ENCODE measurements around the gene THAP7. TPM values are rescaled to one million over a fixed set of nuclear protein-coding genes. Genes with fewer than 3 reads are reported as not detected.

Gene THAP7
- total and polyA plus RNA-seq, 9 of the 15 experiments (the other 6 are each of a cell fraction or from before 2014, with no cell fraction given) = 7.9 to 263 (median 84.1) TPM

DNA sequence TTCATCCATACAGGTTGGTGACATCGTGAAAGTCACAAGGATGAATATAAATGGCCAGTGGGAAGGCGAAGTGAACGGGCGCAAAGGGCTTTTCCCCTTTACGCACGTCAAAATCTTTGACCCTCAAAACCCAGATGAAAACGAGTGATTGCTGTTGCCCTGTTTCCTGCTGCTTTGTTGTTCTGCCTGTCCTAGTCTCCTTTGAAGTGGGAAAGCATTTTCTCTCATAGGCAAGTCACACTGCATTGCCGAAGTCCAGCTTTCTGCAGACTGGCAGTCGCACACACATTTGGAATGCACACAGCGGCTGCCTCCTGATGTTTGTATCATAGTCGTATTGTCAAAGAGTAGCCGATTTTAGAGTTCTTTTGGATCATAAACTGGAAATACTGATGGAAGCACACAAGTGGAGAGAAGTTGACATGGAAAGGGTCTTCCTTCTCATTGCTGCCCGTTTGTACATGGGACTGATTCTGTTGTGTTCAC, 52.2 kb downstream of the THAP7 start:
- no peaks in the 10 kb centered on the region for H3K9me3 ChIP-seq (replicated peaks; ENCODE audit: control insufficient read depth, insufficient read depth, low read depth, low read length)
- no peak overlapping the region for H3K4me2 ChIP-seq (ENCODE audit: insufficient read depth, low read length)
- peaks cover 94% of the 10 kb centered on the region for H3K36me3 ChIP-seq (ENCODE audit: control insufficient read depth, insufficient read depth, low read length)
- peaks cover 24% of the 10 kb centered on the region for H3K9me1 ChIP-seq (ENCODE audit: control insufficient read depth, insufficient read depth, low read length)
- H3K4me3 ChIP-seq = no peak overlapping the region
- H2AFZ ChIP-seq (ENCODE audit: low read depth, low read length) = no peak overlapping the region
- no peak for DNase-seq (ENCODE audit: extremely low read depth in 1 of 4, low spot score in 3 of 4)
- in situ Hi-C loops (cut with MboI) (loop anchor here (25.0 kb wide), 1 partner anchor 188 kb away; no protein-coding TSS in a partner anchor), intact Hi-C loops (cut with micrococcal nuclease) (no loop called here)
- no peak for ATAC-seq
- peaks cover 85% of the 10 kb centered on the region for H3K79me2 ChIP-seq (ENCODE audit: control insufficient read depth, insufficient read depth, low read length)
- no peak overlapping the region for H3K27ac ChIP-seq (ENCODE audit: extremely low read depth, low read depth, low read length)
- H3K4me1 ChIP-seq (replicated peaks in 1 of 2; ENCODE audit: control insufficient read depth in 2 of 2, insufficient read depth in 2 of 2, low read length in 2 of 2) = peaks cover 4 to 8% of the 10 kb centered on the region in 2 experiments; a peak in 4 of 5 replicates
- POLR2A ChIA-PET = interaction anchor here (0.6 to 64.4 kb wide), 8 partner anchors 9 to 702 kb away, joined by 3 to 1556 read pairs (median 4); partner anchors contain the start of genes AIFM3, CRKL and LZTR1
- WGBS (ENCODE audit: insufficient coverage, low coverage, missing lambda C conversion rate) = 88% methylated on average over 13 of the region's 13 CpGs
- H3K9ac ChIP-seq (ENCODE audit: insufficient read depth in 1 of 2, low read depth in 2 of 2, low read length in 2 of 2) = no peak overlapping the region
- peaks cover 92% of the 10 kb centered on the region for H4K20me1 ChIP-seq (replicated peaks; ENCODE audit: control insufficient read depth, insufficient read depth, low read length)
- no TSS peak for BruUV-seq (replicated peaks)
- FAIRE-seq = no peak
- no peaks in the 10 kb centered on the region for H3K27me3 ChIP-seq (ENCODE audit: control insufficient read depth in 2 of 2, insufficient read depth in 2 of 2, low read length in 2 of 2)
- CTCF ChIA-PET (ENCODE audit: low intra/inter-chr PET ratio) = no interaction called here
- no peak for TF ChIP-seq ZNF785 (CRISPR knock-in tag; IDR thresholded peaks at IDR 0.05)
- TF ChIP-seq YY1 (IDR thresholded peaks at IDR 0.05; ENCODE audit: borderline replicate concordance in 1 of 3, control insufficient read depth in 1 of 3, extremely low read depth in 1 of 3, insufficient read depth in 3 of 3, insufficient read length in 1 of 3, insufficient replicate concordance in 2 of 3, low read depth in 1 of 3, low read length in 2 of 3) = peak in 1 of 3 experiments; percentile 5
- TF ChIP-seq, protein P1, sequence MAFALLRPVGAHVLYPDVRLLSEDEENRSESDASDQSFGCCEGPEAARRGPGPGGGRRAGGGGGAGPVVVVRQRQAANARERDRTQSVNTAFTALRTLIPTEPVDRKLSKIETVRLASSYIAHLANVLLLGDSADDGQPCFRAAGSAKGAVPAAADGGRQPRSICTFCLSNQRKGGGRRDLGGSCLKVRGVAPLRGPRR (CRISPR knock-in tag; IDR thresholded peaks at IDR 0.05) = peak; percentile 69; the same call in 1 of the 2 replicates
- TF ChIP-seq CTBP1 (IDR thresholded peaks at IDR 0.05; ENCODE audit: borderline replicate concordance) = no peak
- TF ChIP-seq GTF2E2 (tag; IDR thresholded peaks at IDR 0.05) = no peak
- no peak for TF ChIP-seq WHSC1 (IDR thresholded peaks at IDR 0.05; ENCODE audit: low read length)
- TF ChIP-seq, protein P2, sequence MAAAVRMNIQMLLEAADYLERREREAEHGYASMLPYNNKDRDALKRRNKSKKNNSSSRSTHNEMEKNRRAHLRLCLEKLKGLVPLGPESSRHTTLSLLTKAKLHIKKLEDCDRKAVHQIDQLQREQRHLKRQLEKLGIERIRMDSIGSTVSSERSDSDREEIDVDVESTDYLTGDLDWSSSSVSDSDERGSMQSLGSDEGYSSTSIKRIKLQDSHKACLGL (CRISPR knock-in tag; IDR thresholded peaks at IDR 0.05; ENCODE audit: borderline replicate concordance, poor library complexity, severe bottlenecking) = peak; percentile 10
- no peak for TF ChIP-seq RBM39 (optimal IDR thresholded peaks at IDR 0.05; ENCODE audit: low read depth, low read length)
- no peak for TF ChIP-seq TAL1 (IDR thresholded peaks at IDR 0.05)
- no peak for TF ChIP-seq ZNF146 (CRISPR knock-in tag; IDR thresholded peaks at IDR 0.05; ENCODE audit: unreplicated experiment)
- TF ChIP-seq GTF2A2 (tag; IDR thresholded peaks at IDR 0.05) = no peak
- 0 out of 2 replicates have a peak, but pooled peaks have one; percentile 46 for TF ChIP-seq HOXB6 (CRISPR knock-in tag; IDR thresholded peaks at IDR 0.05; ENCODE audit: borderline replicate concordance)
- no peak for TF ChIP-seq IFI16 (CRISPR knock-in tag; IDR thresholded peaks at IDR 0.05)
- TF ChIP-seq ZC3H4 (CRISPR knock-in tag; IDR thresholded peaks at IDR 0.05; ENCODE audit: borderline replicate concordance) = 0 out of 2 replicates have a peak, but pooled peaks have one; percentile 41
- TF ChIP-seq, protein P3, sequence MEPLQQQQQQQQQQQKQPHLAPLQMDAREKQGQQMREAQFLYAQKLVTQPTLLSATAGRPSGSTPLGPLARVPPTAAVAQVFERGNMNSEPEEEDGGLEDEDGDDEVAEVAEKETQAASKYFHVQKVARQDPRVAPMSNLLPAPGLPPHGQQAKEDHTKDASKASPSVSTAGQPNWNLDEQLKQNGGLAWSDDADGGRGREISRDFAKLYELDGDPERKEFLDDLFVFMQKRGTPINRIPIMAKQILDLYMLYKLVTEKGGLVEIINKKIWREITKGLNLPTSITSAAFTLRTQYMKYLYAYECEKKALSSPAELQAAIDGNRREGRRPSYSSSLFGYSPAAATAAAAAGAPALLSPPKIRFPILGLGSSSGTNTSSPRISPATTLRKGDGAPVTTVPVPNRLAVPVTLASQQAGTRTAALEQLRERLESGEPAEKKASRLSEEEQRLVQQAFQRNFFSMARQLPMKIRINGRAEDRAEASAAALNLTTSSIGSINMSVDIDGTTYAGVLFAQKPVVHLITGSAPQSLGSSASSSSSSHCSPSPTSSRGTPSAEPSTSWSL (CRISPR knock-in tag; IDR thresholded peaks at IDR 0.05; ENCODE audit: borderline replicate concordance) = no peak
- no peak for TF ChIP-seq ZNF311 (CRISPR knock-in tag; IDR thresholded peaks at IDR 0.05)
- TF ChIP-seq NFXL1 (CRISPR knock-in tag; IDR thresholded peaks at IDR 0.05) = no peak
- TF ChIP-seq HCFC1 (IDR thresholded peaks at IDR 0.05; ENCODE audit: low read depth, low read length) = no peak
- no peak for TF ChIP-seq SMARCB1 (IDR thresholded peaks at IDR 0.05; ENCODE audit: insufficient read length, low read depth)
- no peak for TF ChIP-seq PCBP2 (IDR thresholded peaks at IDR 0.05; ENCODE audit: low read depth, low read length, poor library complexity, severe bottlenecking)
